H1 (cell line): ENCODE measurements around the gene KLHL3. TPM values are rescaled to one million over a fixed set of nuclear protein-coding genes. Genes with fewer than 3 reads are reported as not detected.

Experiments used
- BCL11A ChIP-seq, 2 experiments: IDR thresholded peaks; one replicate each; pipeline ENCODE4 v1.6.1; 2011; ENCODE audit warnings: low read depth in 2 of 2, low read length in 2 of 2, mild to moderate bottlenecking in 2 of 2
- GTF2F1 ChIP-seq: IDR thresholded peaks from 2 replicates; pipeline ENCODE4 v1.6.1; 2012; ENCODE audit warnings: low read depth, low read length, improper control_type of control experiment, borderline replicate concordance
- MAFK ChIP-seq: IDR thresholded peaks from 2 replicates; pipeline ENCODE4 v1.6.1; 2012; ENCODE audit warnings: low read depth, mild to moderate bottlenecking, improper control_type of control experiment, low read length
- PHF8 ChIP-seq: fragments of 200-600 bp; sonication (generic); conservative IDR thresholded peaks from 2 replicates; pipeline ENCODE4 v1.7.1; 2012; ENCODE audit warnings: low read depth, mild to moderate bottlenecking, inconsistent platforms, low read length, moderate library complexity
- TCF12 ChIP-seq: IDR thresholded peaks from 2 replicates; pipeline ENCODE4 v1.6.1; 2011; ENCODE audit warnings: low read depth, mild to moderate bottlenecking, low read length
- polyA plus RNA-seq, 7 experiments: library from polyadenylated mRNA; depleted of rRNA in 3 of 7; stranded (reverse) in 5 of 7; unstranded in 2 of 7; fragments of >200 nt in 5 of 7; fragments of 200-250 nt in 2 of 7; gene quantifications; 1 replicate in 5 of 7; 2 replicates in 1 of 7; 4 replicates in 1 of 7; pipeline versions ENCODE4 v1.2.1 to v1.2.3, GENCODE V29; 2011 to 2013; ENCODE audit warnings: missing spikeins in 2 of 7, mixed read lengths in 2 of 7
- total RNA-seq: library from RNA; stranded (reverse); fragmentation: NEBNext Ultra II Directional; extraction: Animal tissue kit (Norgen Biotek cat#: 25700); gene quantifications from 2 replicates; pipeline ENCODE4 v1.2.1, GENCODE V29; 2021
- TF ChIP-seq, protein P1 (sequence below): IDR thresholded peaks from 2 replicates; pipeline ENCODE4 v1.6.1; 2012; ENCODE audit warnings: inconsistent platforms
- TF ChIP-seq, protein P2 (sequence below): IDR thresholded peaks from 2 replicates; pipeline ENCODE4 v1.6.1; 2011; ENCODE audit warnings: low read depth, mild to moderate bottlenecking, low read length; ENCODE audit not compliant: insufficient read depth

Gene KLHL3
- total and polyA plus RNA-seq, 2 of the 8 experiments (the other 6 are each of a cell fraction or from before 2014, with no cell fraction given): 7.4 to 13.7 TPM

DNA sequence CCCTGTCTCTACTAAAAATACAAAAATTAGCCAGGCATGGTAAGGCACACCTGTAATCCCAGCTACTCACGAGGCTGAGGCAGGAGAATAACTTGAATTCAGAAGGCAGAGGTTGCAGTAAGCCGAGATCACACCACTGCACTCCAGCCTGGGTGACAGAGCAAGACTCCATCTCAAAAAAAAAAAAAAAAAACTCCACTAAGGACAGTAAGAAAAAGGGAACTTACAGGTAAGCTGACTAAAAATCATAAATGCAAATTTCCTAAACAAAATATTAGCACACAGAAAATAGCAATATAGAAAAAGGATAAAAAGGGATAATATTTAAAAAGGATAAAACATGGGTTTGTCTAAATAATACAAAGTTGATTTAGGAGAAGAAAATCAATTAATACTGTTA, 46.2 kb upstream of the KLHL3 start (continued):
- TF ChIP-seq, protein P1, sequence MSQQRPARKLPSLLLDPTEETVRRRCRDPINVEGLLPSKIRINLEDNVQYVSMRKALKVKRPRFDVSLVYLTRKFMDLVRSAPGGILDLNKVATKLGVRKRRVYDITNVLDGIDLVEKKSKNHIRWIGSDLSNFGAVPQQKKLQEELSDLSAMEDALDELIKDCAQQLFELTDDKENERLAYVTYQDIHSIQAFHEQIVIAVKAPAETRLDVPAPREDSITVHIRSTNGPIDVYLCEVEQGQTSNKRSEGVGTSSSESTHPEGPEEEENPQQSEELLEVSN: no peak
- TF ChIP-seq GTF2F1 (no peak), TCF12 (no peak), BCL11A (IDR thresholded peaks at IDR 0.05; ENCODE audit: low read depth in 2 of 2, low read length in 2 of 2) (no peak), PHF8 (no peak), MAFK (no peak)
- TF ChIP-seq, protein P2, sequence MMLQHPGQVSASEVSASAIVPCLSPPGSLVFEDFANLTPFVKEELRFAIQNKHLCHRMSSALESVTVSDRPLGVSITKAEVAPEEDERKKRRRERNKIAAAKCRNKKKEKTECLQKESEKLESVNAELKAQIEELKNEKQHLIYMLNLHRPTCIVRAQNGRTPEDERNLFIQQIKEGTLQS: no peak
- TF ChIP-seq, all 59 proteins: peak for 0
